ENCODE data around the gene TEX2.
"Not testable (repeated sequence)": the region's sequence is repeated elsewhere in the genome, so short reads cannot be mapped to it uniquely, and the experiment has no call there.

Gene TEX2

DNA sequence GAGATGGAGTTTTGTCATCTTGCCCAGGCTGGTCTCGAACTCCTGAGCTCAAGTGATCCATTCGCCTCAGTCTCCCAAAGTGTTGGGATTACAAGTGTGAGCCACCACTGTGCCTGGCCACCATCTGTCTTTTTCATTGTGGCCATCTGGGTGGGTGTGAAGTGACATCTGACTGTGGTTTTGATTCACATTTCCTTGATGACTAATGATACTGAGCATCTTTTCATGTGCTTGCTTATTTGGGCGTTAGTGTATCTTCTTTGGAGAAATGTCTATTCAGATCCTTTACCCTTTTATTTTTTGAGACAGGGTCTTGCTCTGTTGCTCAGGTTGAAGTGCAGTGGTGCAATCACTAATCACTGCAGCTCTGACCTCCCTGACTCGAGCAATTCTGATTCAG is 79.2 kb downstream of the TEX2 start:
- no peak for DNase-seq (ENCODE audit: low read depth)

- DNase-seq (ENCODE audit: low read depth) = no peak
These were observed 80.6 kb downstream of the TEX2 start for GRCh38 chr17:64182325-64183012.

DNA sequence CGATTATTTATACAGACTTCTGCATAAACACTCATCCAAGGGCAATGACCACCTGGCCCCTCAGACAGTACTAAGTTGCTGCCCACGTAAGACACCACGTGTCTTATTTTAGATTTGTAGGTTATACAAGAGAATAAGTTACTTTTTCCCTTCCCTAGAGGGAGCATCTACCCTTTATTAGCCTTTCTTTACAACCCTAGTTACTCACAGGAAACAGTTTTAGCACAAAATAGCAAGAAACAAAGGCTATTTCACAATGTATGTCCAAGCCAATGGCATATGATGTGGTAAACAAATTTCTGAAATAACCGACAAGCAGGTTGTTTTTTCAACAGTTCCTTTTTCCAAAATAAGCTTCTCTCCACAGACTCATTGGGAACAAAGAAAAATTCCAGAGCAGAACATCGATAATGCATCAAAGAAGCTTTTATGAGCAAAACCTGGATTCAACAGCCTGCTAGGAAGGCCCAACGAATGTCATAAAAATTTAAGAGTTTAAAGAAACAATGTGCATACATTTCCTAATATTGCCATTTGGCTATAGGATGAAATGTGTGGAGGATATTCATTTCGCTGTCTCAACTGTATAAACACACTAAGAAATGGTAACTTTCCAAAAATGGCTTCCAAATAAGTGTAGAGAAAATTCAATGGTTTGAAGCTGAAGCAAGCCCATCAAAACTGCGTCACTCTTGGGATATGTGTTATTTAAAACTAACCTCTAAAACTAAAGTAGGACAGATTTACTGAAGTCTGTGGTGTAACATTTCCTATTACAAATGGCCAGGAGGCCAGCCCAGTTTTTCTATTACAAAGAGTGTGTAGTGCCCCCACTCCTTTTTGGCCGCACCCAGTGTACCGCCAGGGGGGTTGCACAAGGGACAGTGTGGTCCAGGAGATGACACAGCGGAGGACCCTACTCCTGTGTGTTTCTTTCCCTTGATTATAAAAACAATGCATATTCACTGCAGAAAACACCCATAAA is 82.7 kb downstream of the TEX2 start:
- DNase-seq (ENCODE audit: low read depth) = no peak

DNA sequence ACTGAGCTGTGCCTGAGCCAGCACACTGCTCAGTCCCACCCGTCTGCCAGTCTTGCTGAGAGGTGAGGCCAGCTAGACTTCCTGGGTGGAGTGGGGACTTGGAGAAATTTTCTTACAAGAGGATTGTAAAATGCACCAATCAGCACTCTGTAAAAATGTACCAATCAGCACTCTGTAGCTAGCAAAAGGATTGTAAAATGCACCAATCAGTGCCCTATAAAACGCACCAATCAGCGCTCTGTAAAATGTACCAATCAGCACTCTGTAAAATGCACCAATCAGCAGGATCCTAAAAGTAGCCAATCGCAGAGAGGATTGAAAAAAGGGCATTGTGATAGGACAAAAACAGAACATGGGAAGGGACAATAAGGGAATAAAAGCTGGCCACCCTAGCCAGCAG is 84.0 kb downstream of the TEX2 start:
- not testable (repeated sequence) for DNase-seq (ENCODE audit: low read depth)

- DNase-seq (ENCODE audit: low read depth) = no peak
These were observed 84.8 kb downstream of the TEX2 start for GRCh38 chr17:64178011-64178825.

DNA sequence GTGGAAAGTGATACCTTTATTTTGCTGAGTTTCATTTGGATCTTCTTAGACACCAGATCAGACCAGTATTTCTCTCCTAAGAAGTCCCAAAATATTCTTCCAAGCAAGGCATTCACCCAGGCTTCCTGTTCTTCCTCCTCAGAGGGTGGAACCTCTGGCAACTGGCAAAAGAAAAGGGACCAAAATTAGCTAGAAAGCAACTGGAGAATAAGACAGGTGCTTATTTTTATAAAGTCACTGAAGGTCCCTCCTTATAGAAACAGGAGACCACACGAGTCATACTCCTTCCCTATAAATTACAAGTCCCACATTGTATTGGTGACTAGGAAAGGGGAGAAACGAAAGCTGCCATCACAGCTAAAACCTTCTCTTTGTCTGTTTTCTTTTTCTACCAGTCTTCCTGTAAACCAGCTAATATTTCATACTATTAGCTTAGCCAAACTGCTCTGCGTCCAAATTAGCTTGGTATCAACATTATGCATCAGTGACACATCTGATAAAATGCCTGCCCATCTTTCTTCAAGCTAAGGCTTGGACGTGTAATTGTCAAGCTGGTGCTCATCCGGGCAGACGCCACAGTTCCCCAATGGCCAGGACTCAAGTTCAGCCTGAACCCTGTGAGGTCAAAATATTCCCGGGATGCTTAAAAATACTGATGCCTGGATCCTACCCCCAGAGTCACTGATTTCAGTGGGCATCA is 85.6 kb downstream of the TEX2 start:
- no peak for DNase-seq (ENCODE audit: low read depth)

DNA sequence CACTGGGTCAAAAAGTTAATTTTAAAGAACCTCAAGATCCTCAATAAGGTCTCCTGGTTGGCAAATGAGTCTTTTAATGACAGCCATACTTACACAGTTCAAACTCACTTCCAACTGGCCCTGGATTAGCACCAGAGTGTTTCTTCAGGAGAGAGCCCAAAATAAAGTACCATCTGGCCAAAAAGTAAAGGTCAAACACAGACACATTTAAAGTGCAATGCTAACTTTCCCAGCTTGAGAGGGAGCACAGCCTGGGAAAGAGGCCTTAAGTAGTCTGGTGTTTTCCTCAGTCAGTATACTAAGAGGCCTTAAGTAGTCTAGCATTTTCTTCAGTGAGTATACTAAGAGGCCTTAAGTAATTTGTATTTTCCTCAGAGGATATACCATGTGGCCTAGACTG is 86.5 kb downstream of the TEX2 start:
- DNase-seq (ENCODE audit: low read depth) = no peak

DNA sequence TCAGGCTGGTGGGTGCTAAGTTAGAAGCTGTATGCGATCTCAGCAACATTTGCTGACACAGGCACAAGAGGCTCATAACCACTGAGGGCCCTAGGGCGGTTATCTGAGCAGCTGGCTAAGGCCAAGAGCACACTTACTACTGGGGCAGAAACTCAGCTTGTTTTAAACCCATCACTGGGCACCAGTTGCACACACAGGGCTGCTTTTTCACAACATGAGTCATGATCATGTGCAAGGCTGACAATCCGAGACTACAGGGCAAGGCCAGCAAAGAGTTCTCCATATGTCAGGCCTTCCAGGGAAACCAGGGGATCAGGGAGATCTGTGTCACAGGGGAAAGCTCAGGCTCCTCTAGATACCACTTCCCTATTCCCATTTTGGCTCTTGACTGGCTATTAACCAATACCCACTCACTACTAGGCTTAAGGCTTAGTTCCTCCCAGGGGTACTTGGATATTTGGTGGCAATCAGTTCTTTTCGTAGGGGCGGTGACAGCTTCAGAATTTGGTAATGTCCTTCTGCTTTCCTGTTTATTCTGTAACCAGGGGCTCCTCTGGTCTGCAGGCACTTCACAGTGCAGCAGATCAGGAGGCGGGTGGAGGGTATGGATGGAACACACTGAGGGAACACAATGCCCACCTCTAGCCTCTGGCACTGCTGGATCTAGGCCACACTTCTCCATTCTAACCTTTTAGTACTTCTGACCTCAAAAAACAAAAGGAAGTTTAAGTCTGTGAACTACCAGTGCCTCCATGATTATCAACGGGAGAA is 88.2 kb downstream of the TEX2 start:
- DNase-seq (ENCODE audit: low read depth) = no peak

GRCh38 chr17:64173646-64174045 is 89.4 kb downstream of the TEX2 start:
- DNase-seq (ENCODE audit: low read depth) = no peak

DNA sequence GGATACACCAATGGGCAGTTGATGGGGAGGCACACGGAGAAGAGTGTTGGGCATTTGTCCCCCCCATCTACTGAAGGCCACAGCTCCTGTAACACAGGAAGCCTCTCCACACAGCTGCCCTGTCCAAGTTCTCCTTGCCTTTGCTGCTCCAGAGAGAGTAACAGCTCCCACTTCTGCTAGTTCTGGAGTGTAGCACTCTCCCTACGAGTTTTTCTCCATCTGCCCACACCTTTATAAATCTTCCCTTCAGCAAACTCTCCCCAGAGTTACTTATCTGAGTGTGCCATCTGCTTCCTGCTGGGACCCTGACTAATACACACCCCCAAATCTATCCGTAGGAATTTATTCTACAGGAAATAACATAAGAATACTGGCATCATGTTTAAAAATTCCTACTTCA is 90.5 kb downstream of the TEX2 start:
- no peak for DNase-seq (ENCODE audit: low read depth)

- DNase-seq (ENCODE audit: low read depth) = no peak
These were observed 92.0 kb downstream of the TEX2 start for GRCh38 chr17:64171041-64171440.

DNA sequence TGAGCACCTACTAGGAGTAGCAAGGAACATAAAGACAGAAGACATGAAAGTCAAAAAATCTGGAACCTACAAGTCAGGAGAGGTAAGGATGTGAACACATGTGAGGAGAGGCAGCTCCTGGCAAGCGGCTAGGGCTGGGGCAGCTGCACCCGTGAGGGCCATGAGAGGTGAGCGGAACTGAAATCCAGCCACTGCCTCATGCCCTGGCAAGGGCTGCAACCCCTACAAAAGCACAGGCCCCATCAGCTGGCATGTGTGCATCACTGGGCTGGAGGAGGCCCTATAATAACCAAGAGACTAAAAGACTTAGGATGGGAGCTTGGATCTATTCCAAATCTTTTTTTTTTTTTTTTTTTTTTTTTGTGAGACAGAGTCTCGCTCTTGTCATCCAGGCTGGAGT is 92.8 kb downstream of the TEX2 start:
- no peak for DNase-seq (ENCODE audit: low read depth)

- DNase-seq (ENCODE audit: low read depth) = not testable (repeated sequence)
These were observed 95.4 kb downstream of the TEX2 start for GRCh38 chr17:64167666-64168065.

DNA sequence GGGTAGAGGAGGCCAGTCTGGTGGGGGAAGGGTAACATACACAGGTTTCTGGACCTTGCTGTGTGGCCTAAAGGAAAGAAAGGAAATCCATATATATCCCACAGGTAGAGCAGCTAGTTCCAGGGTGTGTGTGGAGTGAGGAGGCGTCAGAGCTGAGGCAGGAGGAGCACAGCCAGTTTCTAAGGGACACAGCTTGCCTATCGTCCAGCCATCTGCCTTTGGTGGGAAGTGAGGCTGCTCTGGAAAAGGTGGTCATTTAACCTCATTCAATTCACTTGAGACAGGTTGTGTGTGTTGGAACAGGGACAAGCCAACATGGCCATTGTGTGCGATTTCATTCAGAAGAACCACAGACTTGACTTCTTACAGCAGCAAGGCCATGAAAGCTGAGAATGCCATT is 96.2 kb downstream of the TEX2 start:
- no peak for DNase-seq (ENCODE audit: low read depth)

- DNase-seq (ENCODE audit: low read depth) = no peak
These were observed 97.7 kb downstream of the TEX2 start for GRCh38 chr17:64165347-64165746.

DNA sequence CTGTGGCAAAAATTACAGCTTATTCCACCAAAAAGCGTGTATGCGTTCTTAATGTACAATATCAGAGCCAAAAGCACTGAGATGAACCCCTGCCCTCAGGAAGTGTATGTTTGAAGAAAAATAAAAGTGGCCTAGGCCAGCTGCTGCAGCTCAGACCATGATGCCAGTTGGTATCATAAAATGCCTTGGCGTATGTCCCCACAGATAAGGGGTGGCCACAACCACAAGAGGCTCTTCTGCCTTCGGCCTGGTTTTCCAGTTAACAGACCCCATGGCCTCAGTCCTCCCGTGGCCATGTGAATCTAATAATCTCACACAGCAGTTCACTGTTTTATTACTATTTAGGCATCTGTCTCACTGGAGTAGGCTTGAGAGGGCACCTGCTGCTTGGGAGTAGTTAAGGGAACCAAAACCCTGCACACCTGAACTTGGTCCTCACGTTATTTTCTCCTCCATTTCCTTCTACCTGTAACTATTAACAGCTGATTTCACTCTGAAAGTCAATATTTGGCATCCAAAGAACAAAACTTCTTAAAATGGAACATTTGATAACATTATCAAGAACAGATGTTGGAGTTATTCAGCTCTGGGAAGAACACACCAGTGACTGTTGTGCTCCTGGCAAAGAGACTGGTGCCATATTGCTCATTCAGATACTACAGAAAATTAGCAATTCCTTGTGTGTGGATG is 98.3 kb downstream of the TEX2 start:
- no peak for DNase-seq (ENCODE audit: low read depth)

DNA sequence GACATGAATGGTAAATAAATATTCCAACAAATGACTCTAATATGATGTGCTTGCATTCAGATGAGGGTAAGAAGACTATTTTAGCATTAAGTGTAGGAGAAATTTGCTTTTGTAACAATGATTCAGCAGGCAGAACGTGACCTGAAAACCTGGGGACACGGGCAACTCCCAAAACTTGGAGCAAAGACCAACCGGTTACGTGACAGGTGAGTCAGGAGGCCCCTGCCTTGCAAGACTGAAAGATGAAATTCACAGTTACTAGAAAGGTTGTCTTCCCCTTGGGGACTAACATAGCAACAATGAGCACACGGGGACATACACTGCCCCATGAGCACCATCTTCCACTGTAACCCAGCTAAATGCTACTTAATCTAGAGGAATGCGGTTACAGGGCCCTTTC is 99.6 kb downstream of the TEX2 start:
- DNase-seq (ENCODE audit: low read depth) = no peak

DNA sequence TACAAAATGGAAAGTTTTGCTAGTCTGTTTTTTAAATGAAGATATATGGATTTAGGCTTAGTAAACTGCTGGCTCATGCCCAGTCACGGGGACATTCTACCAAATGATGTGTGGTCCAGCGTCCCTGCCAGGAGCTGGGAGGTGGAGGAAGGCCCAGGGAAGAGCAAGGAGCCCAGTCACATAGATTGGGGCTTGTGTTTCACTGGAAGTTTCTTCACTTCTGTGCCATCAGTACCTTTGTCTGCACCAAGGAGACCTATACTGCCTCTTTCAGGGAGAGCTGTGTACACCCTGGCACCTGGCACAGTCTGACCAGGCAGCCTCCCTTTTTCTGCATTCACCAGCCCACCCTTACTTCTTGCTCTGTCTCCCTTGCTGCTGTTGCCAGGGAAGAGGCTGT is 100.5 kb downstream of the TEX2 start:
- DNase-seq (ENCODE audit: low read depth) = no peak

- DNase-seq (ENCODE audit: low read depth) = no peak
These were observed 101.5 kb downstream of the TEX2 start for GRCh38 chr17:64161380-64162176.

- DNase-seq (ENCODE audit: low read depth) = no peak
These were observed 102.7 kb downstream of the TEX2 start for GRCh38 chr17:64160378-64160777.

Measured in activated T-helper 1 cell treated with Interleukin-2 at 50 U/mL for 16 hours (primary cell).